Left hindlimb (tissue), 1 donor: ENCODE measurements around the gene AARSD1.
"Not testable (repeated sequence)": the region's sequence is repeated elsewhere in the genome, so short reads cannot be mapped to it uniquely, and the experiment has no call there.

Experiments
- DNase-seq: peaks from one replicate; pipeline ENCODE4 v3.0.0-alpha.2; 2018

Gene AARSD1

DNA sequence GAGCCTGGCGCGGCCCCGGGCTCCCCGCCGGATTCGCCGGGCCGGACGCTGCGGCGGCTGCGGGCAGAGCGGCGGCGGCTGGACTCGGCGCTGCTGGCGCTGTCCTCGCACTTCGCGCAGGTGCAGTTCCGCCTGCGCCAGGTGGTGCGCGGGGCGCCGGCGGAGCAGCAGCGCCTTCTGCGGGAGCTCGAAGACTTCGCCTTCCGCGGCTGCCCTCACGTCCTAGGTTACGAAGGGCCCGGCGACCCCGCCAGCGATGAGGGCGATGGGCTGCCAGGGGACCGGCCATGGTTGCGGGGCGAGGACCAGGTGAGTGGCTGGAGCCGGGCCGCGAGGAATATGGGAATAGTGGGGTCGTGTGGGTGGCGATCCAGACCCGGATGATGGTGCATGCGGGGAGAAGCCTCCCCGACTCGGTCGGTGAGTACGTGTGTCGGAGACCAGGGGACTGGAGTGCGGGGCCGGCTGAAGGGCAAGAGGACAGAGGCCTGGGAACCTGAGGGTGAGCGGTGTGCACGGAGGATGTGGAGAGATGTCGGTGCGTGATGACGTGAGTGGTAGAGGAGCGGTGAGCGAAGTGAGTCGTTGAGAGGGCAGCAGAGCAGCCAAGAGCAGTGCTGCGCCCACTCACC lies 16.6 kb upstream of the AARSD1 start:
- no peak for DNase-seq

DNA sequence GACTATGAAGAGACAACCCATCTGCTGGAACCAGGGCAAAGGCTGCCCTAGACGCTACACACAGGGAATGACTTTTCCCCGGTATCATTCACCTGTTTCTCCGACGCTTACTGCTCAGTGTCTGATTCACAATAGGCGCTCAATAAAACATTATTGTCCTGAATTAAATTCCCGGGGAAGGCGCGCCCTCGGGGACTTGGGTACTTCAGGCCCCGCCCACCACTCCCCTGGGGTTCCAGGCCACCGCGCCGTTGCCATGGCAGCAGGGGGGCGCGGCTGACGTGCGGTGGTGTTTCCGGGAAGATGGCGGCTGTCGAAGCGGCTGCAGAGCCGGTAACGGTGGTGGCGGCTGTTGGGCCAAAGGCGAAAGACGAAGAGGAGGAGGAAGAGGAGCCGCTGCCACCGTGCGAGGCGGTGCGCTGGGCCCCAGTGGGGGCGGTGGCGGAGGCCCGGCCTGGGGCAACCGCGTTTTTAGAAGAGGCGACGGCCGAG lies 16.1 kb upstream of the AARSD1 start, which contains the start of gene RUNDC1:
Gene RUNDC1 (plus strand): TSS at position 292 of the 492 bp plus-strand sequence. CDS start 12 bp downstream, at position 304.
- DNase-seq = peak; percentile 90

DNA sequence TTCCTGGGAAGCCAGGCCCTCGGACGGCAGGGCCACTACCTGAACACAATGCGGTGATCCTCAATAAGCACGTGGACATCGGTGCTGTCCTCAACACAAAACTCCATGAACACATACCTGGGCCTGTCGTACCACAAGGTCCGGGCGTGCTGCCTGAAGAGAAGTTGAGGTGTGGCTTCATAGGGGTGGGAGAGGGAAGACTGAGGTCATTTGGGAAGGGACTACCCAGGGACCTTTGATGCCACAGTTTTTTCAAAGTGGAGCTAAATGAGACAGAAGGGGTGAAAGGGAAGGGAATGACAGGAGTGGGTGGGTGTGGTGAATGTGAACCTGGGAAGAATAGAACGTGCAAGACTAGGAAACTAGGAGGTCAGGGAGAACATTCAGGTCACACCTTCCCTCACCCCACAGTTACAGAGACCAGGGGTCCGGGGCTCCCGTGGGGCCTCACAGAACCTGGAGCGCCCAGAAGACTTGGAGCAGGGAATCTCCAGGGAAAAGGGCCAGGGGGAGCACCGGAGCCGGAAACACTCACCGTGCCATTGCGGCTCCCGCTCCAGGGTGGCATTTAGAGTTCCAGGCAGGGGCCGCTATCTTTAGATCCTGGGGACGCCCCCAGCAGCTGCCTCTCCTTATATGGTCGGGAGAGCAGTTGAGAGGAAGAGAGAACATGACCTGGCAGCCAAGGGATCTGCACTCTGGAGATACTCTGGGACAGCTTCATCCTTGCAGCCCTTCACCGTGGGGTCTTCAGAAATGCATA lies 15.4 kb upstream of the AARSD1 start, which contains the start of gene PTGES3L:
Gene PTGES3L (minus strand): TSS at position 570 of the 763 bp plus-strand sequence. CDS start 27 bp downstream, at position 543.
- peak; percentile 65 for DNase-seq

DNA sequence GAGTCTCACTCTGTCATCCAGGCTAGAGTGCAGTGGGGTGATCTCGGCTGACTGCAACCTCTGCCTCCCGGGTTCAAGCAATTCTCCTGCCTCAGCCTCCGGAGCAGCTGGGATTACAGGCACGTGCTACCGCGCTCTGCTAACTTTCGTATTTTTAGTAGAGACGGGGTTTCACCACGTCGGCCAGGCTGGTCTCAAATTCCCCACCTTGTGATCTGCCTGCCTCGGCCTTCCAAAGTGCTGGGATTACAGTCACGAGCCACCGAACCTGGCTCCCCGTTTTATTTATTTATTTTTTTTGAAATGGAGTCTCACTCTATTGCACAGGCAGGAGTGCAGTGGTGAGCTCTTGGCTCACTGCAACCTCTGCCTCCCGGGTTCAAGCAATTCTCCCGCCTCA lies 11.4 kb upstream of the AARSD1 start:
- DNase-seq = not testable (repeated sequence)

GRCh38 chr17:42975265-42975664 lies 11.0 kb upstream of the AARSD1 start:
- no peak for DNase-seq

GRCh38 chr17:42973323-42973722 lies 9.1 kb upstream of the AARSD1 start:
- not testable (repeated sequence) for DNase-seq

DNA sequence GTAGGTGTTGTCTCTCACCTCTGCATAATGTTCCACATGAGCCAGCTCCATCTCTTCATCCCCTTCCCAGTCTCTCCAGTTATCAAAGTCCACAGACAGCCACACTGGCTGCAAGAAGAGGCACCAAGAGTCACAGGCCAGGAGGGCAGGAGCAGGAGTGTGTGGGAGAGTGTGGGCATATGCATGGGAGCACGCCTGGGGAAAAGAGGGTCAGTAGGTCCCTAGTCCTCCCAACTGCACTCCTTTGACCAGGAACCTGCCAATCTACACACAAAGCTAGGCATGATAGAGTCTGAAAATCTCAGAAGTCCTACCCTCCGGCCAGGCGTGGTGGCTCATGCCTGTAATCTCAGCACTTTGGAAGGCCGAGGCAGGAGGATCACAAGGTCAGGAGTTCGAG lies 7.3 kb upstream of the AARSD1 start:
- no peak for DNase-seq

DNA sequence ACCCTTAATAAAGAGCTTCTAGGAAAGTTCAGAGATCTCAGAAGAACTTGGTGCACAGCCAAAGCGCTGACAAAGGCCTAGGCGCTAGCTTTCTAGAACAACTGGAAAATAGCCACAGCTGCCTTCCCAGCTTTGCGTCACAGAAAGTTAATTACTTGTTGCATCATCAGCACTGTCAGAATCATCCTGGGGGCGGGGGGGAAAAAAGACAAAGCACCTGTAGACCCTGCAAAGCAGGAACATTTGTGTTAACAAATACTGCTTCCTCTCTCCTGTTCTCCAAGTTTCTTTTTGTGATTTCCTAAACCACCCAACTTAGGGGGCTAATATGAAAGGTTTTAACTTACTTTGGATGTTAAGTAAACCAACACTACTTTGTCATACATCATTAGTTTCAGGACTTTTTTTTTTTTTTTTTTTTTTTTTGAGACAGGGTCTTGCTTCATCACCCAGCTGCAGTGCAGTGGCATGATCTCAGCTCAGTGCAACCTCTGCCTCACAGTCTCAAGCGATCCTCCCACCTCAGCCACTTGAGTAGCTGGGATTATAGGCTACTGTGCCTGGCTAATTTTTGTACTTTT lies 4.8 kb upstream of the AARSD1 start:
- no peak for DNase-seq

DNA sequence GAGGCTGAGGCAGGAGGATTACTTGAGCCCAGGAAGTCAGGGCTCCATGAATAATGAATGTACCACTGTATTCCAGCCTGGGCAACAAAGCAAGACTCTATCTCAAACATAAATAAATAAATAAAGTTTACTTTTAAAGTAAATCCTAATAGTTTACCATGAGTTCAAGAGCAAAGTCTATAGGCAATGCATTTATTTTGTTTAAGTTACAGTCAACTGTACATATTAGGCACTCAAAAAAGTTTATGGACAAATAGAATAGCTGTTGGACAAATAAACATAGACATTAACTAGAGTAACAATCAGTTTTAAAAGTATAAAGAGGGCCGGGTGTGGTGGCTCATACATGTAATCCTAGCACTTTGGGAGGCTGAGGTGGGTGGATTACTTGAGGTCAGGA lies 3.7 kb upstream of the AARSD1 start:
- no peak for DNase-seq

DNA sequence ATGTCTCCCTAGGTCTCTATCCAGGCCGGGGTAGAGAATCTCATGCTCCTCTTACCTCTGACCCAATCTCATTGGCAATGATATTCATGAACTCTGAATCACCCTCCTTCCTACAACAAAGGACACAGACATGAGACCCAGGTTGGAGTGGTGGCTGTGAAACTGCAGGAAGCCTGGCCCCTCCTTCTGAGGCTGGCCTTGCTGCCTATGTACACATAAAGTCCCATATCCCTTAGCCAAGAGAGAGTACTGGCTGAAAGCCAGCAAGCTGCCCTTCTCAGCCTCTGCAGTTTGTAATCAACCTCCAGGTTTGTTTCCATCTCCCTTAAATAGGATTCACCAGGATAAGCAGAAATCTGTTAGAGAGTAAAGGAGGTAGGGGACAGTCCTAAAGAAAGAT lies 10.6 kb downstream of the AARSD1 start:
- DNase-seq = no peak

DNA sequence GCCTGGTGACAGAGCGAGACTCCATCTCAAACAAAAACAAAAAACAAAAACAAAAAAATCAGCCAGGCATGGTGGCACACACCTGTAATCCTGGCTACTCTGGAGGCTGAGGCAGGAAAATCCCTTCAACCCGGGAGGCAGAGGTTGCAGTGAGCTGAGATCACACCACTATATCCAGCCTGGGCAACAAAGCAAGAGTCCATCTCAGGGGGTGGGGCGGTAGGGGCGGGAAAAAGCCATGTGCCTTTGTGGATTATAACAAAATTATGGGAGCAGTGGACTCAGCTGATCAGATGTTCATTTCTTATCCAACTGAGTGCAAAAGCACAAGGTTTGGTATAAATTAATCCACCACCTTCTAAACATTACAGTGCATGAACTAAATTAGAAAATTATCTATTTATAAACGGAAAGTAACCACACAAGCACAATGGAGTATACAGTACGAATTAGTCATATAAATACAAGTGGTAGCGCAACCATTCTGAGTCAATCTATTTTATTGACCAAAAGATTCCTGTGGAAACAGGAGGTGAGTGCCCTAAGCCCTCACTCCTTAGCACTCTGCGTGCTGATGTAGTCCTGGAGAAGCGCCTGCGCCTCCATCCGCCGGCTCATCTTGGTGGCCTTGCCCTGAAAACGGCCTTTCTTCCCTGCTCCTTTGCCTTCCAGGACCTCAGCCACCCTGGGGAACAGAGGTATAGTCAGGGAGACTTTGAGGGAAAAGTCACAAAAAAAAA lies 14.0 kb downstream of the AARSD1 start:
- no peak for DNase-seq

DNA sequence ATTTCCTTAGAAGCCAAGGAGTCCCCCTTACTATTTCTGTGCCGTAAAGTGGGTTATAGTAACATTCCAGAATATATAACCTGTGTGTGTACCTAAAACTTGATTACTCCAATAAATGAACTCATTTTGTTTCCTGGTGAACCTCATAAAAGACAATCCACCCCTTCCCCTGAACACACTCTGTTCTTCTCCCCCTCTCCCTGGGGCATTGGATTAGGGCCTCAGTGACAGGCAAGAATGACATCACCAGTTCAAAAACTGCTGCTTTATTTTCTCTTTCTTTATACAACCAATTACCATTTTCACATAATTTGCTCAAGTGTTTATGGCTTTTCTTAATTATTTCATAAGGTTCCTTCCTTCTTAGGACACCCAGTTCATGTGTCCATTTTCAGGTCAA lies 17.4 kb downstream of the AARSD1 start:
- DNase-seq = no peak

DNA sequence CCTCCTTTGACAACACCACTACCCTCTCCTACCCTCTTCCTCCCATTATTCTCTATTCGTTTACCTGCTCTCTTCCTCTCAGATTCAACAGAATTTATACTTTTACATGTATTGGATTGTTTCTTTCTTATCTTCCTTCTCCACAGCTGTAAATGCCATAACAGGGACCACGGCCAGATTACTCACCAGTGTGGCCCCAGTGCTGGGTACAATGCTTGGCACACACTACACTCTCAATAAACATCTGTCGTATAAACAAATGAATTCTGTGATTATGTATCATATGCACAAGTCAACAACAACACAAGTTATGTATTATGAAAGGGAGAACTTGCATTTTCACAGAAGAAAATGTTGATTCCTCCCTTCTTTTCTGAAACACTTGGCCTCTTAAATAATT lies 20.0 kb downstream of the AARSD1 start:
- no peak for DNase-seq

GRCh38 chr17:42937712-42938596 lies 26.3 kb downstream of the AARSD1 start:
- peak; percentile 67 for DNase-seq

DNA sequence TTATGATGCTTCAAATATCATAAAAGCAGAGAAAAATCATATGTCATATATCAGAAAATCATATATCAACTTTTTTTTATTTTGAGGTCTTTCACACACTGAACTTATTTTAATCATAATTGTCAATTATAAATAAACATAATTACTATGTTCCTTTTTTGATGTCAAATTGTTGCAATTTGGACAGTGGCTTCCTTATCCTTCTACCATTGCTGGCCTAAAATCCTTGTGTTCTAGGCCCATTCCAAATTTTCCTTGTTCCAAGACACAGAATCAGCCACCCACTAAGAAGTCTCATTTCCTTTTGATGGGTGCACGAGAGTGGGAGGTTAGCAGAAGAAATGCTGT lies 34.8 kb downstream of the AARSD1 start:
- no peak for DNase-seq

GRCh38 chr17:42928714-42929496 lies 35.3 kb downstream of the AARSD1 start:
- DNase-seq = peak; percentile 41

DNA sequence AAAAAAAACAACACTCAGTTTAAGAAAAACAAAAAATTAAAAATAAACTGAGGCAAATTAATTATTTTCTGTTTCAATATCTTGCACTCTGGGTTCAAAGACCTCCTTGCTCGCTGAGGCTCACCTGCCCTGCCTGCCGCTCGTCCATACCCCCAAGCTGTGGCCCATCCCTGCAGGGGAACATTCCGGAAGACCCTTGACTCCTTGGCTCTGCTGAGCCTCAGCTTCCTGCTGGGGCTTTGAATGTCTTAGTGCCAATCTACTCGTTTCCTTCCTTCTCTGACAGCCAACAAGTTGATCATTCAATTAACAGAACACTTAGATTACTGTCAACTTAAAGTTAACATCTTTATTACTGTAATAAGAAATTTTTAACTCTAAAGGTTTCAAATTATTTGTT lies 39.4 kb downstream of the AARSD1 start:
- DNase-seq = no peak

DNA sequence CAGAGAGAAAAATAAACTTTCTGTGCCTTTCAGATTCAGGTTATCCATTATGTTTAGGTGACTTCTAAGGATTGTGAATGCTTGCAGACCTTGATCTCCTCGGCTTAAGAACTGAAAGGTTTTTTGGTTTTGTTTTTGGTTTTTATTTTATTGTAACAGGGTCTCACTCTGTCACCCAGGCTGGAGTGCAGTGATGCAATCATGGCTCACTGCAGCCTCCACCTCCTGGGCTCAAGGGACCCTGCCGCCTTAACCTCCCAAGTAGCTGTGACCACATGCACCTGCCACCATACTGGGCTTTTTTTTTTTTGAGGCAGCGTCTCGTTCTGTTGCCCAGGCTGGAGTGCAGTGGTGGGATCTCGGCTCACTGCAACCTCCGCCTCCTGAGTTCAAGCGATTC lies 40.8 kb downstream of the AARSD1 start:
- not testable (repeated sequence) for DNase-seq

- no peak for DNase-seq
These were observed 42.0 kb downstream of the AARSD1 start for GRCh38 chr17:42922294-42922693.

DNA sequence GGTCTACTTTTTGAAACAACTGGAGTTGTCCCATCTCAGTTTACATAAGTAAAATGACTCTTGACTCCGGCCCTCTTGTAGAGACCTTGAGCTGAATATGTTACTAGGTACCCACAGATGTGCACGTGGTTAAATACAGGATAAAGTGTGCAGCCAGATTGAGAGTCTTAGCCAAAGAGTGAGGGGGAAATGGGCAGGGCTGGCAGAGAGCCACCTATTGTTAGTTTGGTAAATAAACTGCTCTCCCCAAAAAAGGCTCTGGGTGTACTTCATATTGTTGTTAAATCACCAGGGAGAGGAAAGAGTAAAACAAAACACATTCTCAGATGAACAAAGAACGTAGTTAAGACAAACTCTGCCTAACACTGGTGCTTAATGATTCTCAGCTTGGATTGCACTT lies 43.3 kb downstream of the AARSD1 start:
- no peak for DNase-seq
